Spinal cord (tissue), 10 donors: ENCODE measurements around the gene PPP4R2. TPM values are rescaled to one million over a fixed set of nuclear protein-coding genes. Genes with fewer than 3 reads are reported as not detected.

Experiments
- DNase-seq, 6 donors: peaks; one replicate each; pipeline versions ENCODE4 v3.0.0 to v3.0.0-alpha.2; 2013 to 2015; ENCODE audit warnings: low spot score in 6 of 6, low read depth in 4 of 6
- H3K27ac ChIP-seq: one replicate; pipeline ENCODE4 v1.5.1; 2013; ENCODE audit warnings: low read depth, low read length, control low read depth
- H3K27me3 ChIP-seq: one replicate; pipeline ENCODE4 v1.6.1; 2013; ENCODE audit warnings: low read length; ENCODE audit not compliant: control insufficient read depth, insufficient read depth
- H3K36me3 ChIP-seq: one replicate; pipeline ENCODE4 v1.6.1; 2013; ENCODE audit warnings: low read length; ENCODE audit not compliant: control insufficient read depth, insufficient read depth
- H3K4me1 ChIP-seq: one replicate; pipeline ENCODE4 v1.6.1; 2013; ENCODE audit warnings: low read length; ENCODE audit not compliant: control insufficient read depth, insufficient read depth
- H3K4me3 ChIP-seq: one replicate; pipeline ENCODE4 v1.5.1; 2013; ENCODE audit warnings: low read depth, low read length, control low read depth
- H3K9me3 ChIP-seq: one replicate; pipeline ENCODE4 v1.6.1; 2013; ENCODE audit warnings: low read length; ENCODE audit not compliant: control insufficient read depth, insufficient read depth
- WGBS: methylation state at CpG from one replicate; pipeline ENCODE4 v1.1.5; 2013; ENCODE audit warnings: missing lambda C conversion rate; ENCODE audit not compliant: insufficient coverage; 5-methylcytosine and 5-hydroxymethylcytosine counted together
- polyA plus RNA-seq, 2 donors: library from polyadenylated mRNA; unstranded; fragments of 120-200 nt; gene quantifications; one replicate each; pipeline ENCODE4 v1.2.1, GENCODE V29; 2013; ENCODE audit not compliant: insufficient read length in 2 of 2
- total RNA-seq, 2 donors: library from RNA; depleted of rRNA in 1 of 2; stranded (reverse); fragments of 120-200 nt in 1 of 2; fragments of >200 nt in 1 of 2; gene quantifications; one replicate each; pipeline versions ENCODE4 v1.2.3 to v1.2.4, GENCODE V29; 2013 to 2014
- donor health status: healthy.

PPP4R2 gene
- total and polyA plus RNA-seq, 4 donors = 37.7 to 94.7 (median 58.8) TPM

GRCh38 chr3:73010158-73010557, 13.5 kb downstream of the PPP4R2 start:
- H3K4me3 ChIP-seq = no peak overlapping the region
- no peaks in the 10 kb centered on the region for H3K9me3 ChIP-seq
- H3K27ac ChIP-seq = no peak overlapping the region
- WGBS = 86% methylated on average over 1 of the region's 6 CpGs
- no peaks in the 10 kb centered on the region for H3K27me3 ChIP-seq
- DNase-seq = no peak
- peaks cover 6% of the 10 kb centered on the region for H3K4me1 ChIP-seq
- peaks cover 16% of the 10 kb centered on the region for H3K36me3 ChIP-seq

DNA sequence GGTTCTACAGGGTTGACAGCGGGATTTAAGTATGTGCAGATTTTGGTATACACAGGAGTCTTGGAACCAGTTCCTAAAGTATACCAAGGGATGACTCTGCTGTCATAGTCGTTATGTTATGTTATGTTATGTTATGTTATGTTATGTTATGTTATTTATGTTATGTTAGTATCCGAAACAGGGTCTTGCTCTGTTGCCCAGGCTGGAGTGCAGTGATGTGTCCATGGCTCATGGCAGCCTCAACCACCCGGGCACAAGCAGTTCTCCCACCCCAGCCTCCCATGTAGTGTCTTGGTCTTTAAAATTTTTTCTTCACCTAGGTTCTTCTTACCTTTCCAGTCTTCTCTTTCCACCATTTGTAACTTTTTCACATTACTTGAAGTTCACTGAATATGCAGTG, 21.7 kb downstream of the PPP4R2 start:
- 100% methylated on average over 1 of the region's 4 CpGs for WGBS
- no peak for DNase-seq
- no peaks in the 10 kb centered on the region for H3K27me3 ChIP-seq
- H3K4me3 ChIP-seq = no peak overlapping the region
- H3K4me1 ChIP-seq = no peaks in the 10 kb centered on the region
- H3K9me3 ChIP-seq = no peaks in the 10 kb centered on the region
- no peak overlapping the region for H3K27ac ChIP-seq
- H3K36me3 ChIP-seq = no peaks in the 10 kb centered on the region

DNA sequence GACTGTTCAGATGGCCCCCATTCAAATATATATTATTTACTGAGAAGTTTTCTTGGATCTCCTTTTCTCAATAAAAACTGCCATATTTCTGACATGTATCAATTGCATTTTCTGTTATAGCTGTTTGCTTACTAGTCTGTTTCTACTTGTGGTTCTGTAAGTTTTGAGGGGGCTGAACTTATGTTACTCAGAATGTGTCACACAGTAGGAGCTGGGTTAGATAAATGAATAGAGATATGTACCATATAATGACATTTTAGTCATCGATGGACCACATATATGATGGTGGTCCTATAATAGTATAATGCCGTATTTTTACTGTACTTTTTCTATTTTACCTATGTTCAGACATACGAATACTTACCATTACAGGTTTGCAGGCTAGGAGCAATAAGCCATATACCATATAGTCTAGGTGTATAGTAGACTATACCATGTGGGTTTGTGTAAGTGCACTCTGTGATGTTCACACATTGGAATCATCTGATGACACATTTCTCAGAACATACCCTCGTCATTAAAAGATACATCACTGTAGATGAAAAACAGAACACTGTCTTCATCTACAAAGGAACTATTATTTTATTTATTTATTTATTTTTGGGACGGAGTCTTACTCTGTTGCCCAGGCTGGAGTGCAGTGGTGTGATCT, 22.3 kb downstream of the PPP4R2 start:
- Histone ChIP-seq H3K4me3 (no peak overlapping the region), H3K4me1 (no peaks in the 10 kb centered on the region), H3K9me3 (no peaks in the 10 kb centered on the region), H3K27ac (no peak overlapping the region), H3K36me3 (no peaks in the 10 kb centered on the region), H3K27me3 (no peaks in the 10 kb centered on the region)
- no peak for DNase-seq
- WGBS = no CpG with 5 or more reads among the region's 5 CpGs

DNA sequence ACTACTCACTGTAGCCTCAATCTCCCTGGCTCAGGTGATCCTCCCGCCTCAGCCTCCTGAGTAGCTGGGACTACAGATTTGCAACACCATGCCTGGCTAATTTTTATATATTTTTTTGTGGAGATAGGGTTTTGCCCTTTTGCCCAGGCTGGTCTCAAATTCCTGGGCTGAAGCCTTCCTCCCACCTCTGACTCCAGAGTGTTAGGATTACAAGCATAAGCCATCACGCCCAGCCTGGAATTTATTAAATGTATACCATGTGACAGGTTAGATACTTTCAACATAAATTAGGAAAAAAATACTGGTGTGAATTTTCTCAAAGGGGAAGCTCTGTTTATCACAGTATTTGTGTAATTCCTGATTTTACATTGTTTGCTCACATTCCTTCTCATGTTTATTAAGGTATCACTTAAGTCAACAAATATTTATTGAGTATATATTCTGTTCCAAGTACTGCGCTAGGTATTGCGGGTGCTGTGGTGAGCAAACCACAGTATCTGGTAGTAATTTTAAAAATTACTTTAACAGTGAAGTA, 24.8 kb downstream of the PPP4R2 start:
- no CpG with 5 or more reads among the region's 4 CpGs for WGBS
- Histone ChIP-seq H3K9me3 (no peaks in the 10 kb centered on the region), H3K27ac (no peak overlapping the region), H3K36me3 (no peaks in the 10 kb centered on the region), H3K4me3 (no peak overlapping the region), H3K27me3 (no peaks in the 10 kb centered on the region), H3K4me1 (no peaks in the 10 kb centered on the region)
- DNase-seq = no peak

DNA sequence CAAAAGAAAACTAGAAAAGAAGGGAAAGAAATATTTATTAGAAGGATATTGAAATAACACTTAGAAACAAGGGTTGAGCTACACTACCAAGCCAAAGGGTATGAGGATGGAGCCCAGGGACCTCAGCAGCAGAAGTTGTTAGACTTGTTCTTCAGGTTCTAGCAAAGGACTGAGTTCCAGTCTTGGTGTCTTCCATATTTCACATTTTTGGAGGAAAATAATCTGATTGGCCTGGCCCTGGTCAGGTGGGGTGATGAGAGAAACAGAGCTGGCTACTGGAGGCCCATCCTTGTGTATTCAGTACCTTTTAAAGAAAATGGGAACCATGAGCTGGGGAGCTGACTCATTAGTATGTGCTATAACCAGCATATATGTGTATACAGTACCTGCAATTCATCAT, 28.2 kb downstream of the PPP4R2 start:
- Histone ChIP-seq H3K36me3 (no peaks in the 10 kb centered on the region), H3K4me1 (peaks cover 4% of the 10 kb centered on the region), H3K9me3 (no peaks in the 10 kb centered on the region), H3K4me3 (no peak overlapping the region), H3K27ac (no peak overlapping the region), H3K27me3 (no peaks in the 10 kb centered on the region)
- DNase-seq = no peak

GRCh38 chr3:73026111-73026759, 29.6 kb downstream of the PPP4R2 start:
- no CpG with 5 or more reads among the region's 6 CpGs for WGBS
- Histone ChIP-seq H3K4me1 (peaks cover 4% of the 10 kb centered on the region), H3K27ac (no peak overlapping the region), H3K27me3 (no peaks in the 10 kb centered on the region), H3K36me3 (no peaks in the 10 kb centered on the region), H3K9me3 (no peaks in the 10 kb centered on the region), H3K4me3 (no peak overlapping the region)
- no peak for DNase-seq

GRCh38 chr3:73026760-73027113, 30.1 kb downstream of the PPP4R2 start:
- no peaks in the 10 kb centered on the region for H3K36me3 ChIP-seq
- WGBS = no CpG with 5 or more reads among the region's 2 CpGs
- peaks cover 4% of the 10 kb centered on the region for H3K4me1 ChIP-seq
- no peaks in the 10 kb centered on the region for H3K27me3 ChIP-seq
- no peak overlapping the region for H3K27ac ChIP-seq
- no peak for DNase-seq
- no peaks in the 10 kb centered on the region for H3K9me3 ChIP-seq
- H3K4me3 ChIP-seq = no peak overlapping the region

DNA sequence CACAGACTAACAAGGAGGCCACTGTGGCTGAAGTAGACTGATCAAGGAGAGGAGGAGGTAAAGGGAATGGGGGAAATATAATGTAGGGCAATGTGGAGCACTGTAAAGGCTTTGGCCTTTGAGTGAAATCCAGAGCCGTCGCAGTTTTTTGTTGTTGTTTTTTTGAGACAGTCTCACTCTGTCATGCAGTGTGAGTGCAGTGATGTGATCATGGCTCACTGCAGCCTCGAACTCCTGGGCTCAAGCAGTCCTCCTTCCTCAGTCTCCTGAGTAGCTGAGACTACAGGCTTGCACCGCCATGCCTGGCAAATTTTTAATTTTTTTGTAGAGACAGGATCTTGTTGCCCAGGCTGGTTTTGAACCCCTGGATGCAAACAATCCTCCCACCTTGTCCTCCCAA, 32.2 kb downstream of the PPP4R2 start:
- Histone ChIP-seq H3K36me3 (no peaks in the 10 kb centered on the region), H3K9me3 (no peaks in the 10 kb centered on the region), H3K27me3 (no peaks in the 10 kb centered on the region), H3K4me3 (no peak overlapping the region), H3K4me1 (peaks cover 4% of the 10 kb centered on the region), H3K27ac (no peak overlapping the region)
- no peak for DNase-seq
- 96% methylated on average over 2 of the region's 4 CpGs for WGBS

DNA sequence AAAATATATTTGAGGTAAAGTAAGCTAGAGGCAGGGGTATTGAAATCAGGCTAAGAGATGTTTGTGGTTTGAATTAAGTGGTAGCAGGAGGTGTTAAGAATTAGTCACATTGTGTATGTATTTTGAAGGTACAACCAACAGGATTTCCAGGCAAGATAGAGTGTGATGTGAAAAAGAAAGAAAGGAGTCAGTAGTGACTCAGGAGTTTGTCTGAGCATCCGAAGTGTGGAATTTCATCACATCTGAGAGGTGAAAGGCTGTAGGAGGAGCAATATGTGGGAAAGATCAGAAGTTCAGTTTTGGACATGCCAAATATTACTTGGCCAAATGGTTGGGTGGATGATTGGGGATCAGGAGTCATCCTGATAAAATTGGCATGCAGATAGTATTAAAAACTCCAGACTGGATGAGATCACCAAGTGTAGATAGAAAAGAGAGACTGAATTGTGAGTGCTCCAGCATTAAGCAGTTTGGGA, 32.7 kb downstream of the PPP4R2 start:
- DNase-seq = no peak
- Histone ChIP-seq H3K27me3 (no peaks in the 10 kb centered on the region), H3K4me1 (peaks cover 4% of the 10 kb centered on the region), H3K27ac (no peak overlapping the region), H3K9me3 (no peaks in the 10 kb centered on the region), H3K36me3 (no peaks in the 10 kb centered on the region), H3K4me3 (no peak overlapping the region)
- WGBS = 91% methylated on average over 1 of the region's 1 CpG

DNA sequence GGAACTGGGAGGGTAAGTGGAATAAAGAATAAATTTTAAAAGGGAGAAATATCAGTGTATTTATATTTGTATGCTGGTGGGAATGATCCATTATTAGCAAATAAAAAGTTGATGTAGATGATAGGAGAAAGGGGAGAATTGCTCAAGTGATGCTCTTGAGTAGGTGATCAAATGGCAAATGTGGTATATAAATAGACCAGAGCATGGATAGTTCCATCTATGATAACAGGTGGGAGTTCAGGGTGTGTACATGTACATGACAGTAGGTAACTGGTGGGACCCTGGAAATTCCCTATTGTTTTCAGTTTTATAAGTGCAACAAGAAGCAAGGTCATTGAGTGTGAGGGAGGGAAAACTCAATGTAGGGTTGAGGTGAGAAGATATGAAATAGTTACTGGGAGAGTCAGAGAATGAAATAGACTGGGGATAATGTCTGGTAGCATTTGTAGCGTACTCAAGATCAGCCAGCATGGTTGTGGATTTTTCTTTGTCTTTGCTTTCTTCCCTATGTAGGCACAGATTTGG, 33.5 kb downstream of the PPP4R2 start:
- WGBS = 100% methylated on average over 1 of the region's 1 CpG
- Histone ChIP-seq H3K36me3 (no peaks in the 10 kb centered on the region), H3K4me1 (peaks cover 4% of the 10 kb centered on the region), H3K27ac (no peak overlapping the region), H3K9me3 (no peaks in the 10 kb centered on the region), H3K4me3 (no peak overlapping the region), H3K27me3 (no peaks in the 10 kb centered on the region)
- no peak for DNase-seq
